HG02938 (cell line): ENCODE measurements around the gene MYBBP1A.

ENCODE experiments used
- ATAC-seq: cut with Tn5 transposase; IDR thresholded peaks from one replicate; pipeline ENCODE4 v1.9.1; 2021; ENCODE audit warnings: mild to moderate bottlenecking, moderate library complexity; ENCODE audit not compliant: unreplicated experiment

Gene MYBBP1A

DNA sequence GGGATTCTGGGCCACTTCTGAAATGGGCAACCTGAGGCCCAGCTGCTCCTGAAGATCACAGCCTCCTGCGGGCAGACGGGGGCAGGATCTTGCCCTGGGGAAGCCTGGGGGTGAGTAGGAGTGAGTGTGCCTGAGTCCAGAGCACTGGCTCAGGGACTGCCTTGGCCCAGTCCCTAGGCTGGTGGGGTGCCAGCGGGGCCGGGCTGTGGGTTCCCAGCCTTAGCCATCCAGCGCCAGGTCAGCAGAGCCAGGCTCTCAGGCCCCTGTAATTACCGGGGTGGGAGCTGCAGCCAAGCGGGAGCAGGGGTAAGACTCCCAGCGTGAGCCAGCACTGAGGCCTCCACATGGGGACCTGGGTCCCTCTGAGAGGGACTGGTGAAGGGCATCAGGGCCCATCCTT, 48.3 kb downstream of the MYBBP1A start:
- no peak for ATAC-seq

DNA sequence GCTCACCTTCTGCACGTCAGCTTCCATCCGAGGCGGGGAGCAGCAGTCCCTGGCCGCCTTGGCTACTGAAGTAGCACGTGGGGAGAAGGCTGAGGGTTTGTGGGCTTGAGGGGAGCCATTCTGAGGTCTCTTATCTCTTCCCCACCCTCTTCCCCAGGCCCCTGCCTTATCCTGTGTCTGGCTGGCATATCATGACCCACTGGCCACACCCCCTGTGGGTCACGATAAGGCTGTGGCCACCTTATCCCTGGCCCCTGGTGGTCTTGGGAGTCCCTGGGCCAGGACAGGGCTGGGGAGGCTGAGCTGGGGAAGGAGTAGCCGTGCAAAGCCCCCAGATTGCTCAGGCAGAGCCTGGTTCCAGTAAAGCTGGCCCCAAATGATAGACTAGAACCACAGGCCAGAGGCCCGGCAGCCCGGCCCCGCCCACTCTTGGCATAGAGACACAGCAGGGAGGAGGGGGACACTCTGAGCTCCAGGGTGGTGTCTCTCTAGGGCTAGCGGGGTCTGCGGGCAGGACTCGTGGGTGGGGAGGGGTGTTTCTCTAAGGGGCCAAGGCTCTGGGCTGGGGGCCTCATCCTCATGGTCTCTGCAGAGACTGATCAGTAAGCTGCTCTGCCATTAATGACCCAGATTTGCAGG, 48.9 kb downstream of the MYBBP1A start:
- ATAC-seq = no peak

DNA sequence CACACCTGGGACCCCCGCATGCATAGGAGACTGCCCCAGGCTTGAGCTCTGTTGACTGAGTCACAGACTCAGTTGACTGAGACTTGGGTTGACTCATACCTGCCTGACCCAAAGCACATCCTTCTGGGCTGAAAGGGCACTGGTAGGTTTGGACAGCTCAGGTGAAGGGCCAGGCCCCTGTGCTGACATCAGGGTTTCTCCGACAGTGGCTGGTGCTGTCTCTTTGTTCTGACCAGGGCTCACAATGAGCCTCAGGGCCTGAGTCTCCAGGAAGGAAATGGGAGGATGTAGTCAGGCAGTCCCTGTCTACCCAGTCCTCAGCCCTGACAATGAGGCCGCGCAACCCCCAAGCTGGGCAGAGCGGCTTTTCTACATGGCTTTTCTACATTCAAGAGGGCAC, 50.0 kb downstream of the MYBBP1A start:
- no peak for ATAC-seq

DNA sequence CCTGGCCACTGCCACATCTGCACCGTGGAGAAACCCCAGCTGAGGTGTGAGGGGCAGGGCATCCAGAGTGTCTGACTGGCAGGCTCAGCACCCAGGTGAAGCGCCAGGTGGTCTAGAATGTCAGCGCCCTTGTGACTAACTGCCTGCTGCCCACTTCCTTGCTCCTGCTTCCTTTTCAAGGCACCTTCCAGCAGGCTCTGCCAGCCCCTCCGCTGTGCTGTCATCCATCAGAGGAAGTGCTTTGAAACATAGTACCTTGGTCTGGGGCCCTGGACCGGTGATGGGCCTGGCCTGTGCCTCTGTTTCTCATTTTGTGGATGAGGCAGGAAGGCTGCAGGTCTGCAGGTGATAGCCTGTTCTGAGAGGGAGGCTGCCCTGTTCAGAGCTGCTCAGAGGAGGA, 51.0 kb downstream of the MYBBP1A start:
- ATAC-seq = no peak

DNA sequence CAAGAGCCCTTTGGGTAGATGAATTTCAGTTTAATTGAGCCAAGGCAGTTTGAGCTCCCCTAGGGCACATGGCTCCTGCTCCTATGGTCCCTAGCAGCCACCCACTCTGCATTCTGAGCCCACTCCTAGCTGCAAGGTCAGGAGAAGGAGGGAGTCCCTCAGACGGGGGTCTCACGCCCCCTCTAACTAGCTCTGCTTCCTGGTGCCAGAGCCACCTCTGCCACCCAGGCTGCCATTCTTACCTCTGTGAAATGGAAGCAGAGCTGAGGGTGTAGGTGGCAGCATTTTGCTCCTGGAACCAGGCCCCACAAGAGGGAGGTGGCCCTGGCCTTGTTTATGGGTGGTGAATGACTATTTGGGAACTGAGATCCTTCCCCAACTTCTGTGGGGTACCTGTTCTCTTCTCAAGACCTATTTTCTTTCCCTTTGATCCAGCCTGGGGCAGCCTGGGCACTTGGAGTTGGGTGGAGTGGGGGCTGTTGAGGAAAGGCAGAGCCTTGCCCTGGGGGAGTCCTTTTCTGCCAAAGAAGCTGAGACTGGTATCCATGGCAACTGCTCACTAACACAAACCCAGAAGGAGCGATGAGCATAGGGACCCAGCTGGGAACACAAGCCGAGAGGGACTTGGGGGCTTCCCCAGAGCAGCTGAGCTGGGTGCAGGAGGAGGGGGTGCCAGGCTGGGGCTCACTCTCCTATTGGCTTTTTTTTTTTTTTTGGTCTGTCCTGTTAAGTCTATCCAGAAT, 51.7 kb downstream of the MYBBP1A start:
- no peak for ATAC-seq

DNA sequence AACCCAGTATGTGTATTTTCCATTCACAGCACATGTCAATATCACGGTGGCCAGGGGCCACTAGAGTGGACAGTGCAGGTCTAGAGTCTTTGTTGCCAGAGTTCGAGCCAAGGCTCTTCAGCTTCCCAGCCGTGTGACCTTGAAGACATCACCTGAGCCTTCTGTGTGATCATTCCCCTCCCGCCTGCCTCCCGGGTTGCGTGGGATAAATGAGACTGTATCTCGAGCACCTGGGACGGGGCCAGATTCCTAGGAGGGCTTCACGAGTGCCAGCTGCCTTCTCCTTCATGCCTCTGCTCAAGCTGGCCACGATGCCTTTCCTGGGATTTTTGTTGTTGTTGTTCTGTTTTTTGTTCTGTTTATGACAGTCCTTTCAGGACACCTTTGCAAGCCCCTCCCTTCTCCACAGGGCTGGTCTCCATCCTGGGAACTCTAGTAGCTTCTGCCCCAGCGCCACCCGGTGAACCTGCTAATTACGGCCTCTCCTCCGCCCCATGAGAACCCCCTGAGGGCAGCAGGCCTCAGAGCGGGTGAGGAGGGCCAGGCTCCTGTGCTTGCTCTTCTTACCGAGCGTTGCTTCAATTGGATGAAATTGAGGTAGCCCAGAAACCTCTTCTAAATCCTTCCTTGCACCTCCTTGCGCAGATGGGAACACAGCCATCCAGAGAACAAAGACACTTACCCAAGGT, 52.6 kb downstream of the MYBBP1A start:
- ATAC-seq = no peak

DNA sequence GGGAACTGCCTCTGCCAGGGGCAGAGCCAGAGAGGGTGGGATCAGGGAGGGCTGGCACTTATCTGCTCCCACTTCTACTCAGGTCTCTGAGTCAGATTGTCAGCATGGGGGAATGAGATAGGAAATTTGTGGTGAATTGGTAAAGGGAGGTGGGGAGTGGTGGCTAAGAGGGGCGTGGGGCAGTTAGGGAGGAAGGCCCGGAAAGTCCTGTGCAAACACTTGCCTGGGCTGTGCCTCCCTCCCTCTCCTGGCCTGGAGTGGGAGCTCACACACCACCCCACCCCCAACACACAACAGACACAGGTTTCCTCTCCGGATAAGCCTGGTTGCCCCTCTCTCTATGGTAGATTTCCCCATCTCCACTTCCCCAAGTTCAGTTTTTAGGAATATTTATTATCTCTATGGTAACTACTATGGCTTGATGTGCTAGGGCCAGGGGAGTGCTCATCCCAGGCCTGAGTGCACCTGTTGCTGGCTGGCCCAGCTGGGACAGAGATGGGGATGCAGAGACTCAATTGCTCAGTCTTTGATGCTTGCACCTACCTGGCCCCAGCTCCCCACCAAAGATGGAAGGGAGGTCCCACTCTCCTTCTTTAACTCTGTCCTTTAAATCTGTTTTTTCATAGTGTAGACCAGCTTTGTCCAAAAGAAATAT, 53.8 kb downstream of the MYBBP1A start:
- ATAC-seq = no peak

DNA sequence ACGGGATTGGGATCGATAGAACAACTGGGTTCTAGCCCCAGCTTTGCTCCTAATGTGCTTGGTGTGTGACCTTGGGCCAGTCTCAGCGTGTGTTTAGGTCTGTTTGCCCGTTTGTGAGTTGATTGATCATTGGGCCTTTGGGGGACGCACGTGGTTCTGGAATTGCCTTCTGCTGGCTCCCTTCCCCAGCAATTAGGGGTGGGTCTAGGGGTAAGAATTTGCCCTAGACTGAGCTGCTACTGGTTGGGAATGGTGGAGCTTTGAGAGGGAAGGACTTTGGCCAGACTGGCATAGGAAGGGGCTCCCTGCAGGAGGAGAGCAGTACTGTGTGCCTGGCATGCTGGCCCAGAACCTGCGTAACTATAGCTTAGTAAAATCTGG, 55.0 kb downstream of the MYBBP1A start:
- no peak for ATAC-seq

DNA sequence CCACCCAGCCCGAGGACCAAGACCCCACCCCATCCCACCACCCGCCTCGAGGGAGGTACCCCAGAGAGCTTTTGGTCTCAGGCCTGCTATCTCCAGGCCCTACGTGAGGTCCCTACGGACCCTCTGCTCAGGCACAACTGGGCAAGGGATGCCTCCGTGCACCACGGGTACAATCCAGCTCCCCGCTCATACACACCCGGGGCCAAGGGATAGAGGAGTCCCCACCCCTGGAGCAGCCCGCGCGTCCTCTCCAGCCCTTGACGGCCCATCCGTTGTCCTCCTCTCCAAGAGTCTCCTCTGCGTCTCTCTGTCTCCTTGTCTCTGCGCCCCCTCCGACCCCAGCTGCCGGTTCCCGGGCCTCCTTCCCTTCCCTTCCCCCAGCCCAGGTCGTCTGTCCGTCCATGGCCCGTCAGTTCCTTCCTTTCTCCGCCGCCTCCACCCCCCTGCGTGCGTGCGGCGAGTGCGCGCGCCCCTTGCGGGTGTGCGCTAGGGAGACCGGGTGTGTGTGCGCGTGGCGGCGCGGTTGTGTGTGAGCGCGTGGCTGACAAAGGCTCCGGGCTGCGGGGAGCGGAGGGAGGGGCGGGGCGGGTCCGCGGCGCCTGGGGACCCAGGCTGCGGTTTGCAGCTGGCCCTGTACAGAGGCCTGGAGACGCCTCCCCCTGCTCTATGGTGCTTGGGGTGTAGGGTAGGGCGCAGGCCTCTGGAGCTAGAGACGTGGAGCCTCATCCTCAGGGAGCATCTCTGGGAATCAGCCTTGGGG, 55.6 kb downstream of the MYBBP1A start:
- no peak for ATAC-seq

DNA sequence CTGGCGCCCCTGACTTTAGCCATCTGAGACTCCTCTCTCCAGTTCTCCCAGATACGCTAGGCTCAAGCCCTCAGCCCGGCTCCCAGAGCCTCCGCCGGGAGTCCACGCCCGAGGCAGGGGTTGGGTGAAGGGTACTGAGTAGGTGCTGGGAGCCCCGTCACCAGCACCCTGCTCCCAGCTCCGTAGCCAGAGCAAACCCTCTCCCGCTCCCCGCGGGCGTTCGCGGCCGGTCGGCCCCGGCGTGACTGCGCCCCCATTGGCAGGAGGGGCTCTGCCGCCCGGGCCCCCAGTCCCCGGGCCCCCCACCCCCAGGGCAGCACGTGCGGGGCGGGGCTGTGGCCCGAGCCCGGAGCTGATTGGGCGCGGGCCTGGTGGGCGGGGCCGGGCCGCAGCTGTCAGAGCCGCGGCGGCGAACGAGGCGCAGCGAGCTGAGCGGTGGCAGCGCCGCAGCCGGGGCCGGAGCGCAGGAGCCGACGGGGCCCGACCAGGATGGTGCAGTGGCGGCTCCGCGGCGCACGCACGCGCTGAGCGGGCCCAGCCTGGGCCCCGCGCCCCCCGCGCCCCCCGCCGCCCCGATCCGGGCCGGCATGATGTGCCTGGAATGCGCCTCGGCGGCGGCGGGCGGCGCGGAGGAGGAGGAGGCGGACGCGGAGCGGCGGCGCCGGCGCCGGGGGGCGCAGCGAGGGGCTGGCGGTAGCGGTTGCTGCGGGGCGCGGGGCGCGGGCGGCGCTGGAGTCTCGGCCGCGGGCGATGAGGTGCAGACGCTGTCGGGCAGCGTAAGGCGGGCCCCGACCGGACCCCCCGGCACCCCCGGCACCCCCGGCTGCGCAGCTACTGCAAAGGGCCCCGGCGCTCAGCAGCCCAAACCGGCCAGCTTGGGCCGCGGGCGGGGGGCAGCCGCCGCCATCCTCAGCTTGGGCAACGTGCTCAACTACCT, 56.5 kb downstream of the MYBBP1A start, which contains the start of gene SPNS2:
SPNS2 (plus strand) TSS at position 421 of the 937 bp plus-strand sequence; CDS start at position 588, 167 bp downstream.
- no peak for ATAC-seq

DNA sequence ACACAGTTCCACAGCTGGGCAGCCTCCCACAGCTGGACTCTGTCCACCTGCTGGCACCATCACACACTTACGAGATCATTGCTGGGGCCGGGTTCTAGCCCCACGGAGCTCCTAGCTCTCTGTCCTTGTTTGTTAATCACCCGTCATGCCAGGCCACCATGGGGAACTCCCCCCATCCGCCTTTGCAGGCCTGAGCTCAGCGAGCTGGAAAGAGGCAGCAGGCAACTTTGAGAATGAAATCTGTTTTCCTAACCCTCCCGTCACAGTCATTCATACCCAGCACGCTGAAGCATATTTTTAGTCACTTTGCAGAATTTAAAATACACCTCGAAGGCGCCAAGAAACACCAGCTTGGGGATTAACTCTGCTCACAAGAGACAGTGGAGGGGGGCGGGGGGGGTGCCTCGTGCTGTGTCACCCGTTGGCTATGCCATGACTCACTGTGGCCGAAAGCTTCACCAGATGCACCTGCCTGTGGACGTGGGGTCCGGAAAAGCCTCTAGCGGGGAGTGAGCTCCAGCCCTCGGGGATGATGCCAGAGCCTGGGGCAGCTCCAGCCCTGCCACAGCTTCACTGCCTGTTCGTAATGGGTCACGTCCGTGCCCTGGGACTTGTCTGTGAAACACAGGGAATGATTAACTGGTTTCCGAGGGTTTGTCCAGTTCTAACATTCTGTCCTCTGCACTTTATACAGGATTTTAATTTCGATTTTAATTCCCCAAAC, 57.9 kb downstream of the MYBBP1A start:
- no peak for ATAC-seq

DNA sequence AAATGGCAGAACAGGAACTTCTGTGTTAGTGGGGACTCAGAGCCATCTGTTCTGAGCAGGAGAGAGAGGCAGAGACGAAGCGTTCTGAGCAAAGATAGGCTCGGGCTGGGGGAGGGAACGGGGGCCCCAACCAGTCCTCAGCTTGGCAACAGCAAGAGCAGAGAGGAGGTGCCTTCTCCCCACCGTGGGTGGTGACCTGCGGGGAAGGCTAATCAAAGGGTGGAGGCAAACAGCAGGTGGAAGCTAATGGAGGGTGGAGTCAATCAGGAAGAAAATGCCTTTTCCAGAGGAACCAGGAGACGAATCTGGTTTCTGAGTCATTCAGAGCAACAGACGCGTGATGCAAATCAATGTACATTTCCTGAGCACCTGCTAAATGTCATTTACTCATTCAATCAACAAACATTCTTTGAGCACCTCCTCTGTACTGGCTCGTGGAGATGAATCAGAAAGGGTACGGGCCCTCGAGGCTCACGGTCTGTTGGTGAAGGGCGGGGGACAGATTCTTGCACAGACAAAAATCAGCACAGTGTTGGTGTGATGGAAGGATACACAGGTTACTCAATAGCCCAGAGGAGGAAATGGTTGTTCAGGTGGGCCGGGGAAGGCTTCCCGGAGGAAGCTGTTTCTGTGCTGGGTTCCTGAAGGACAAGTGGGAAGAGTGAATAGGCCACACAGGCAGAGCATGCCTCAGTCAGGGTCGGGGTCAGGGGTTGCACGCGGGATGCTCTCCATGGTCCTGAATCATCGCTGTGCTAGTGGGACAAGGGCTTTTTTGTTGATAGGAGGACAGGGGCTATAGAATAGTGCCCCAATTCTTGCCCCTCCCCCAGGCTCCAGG, 62.2 kb downstream of the MYBBP1A start:
- no peak for ATAC-seq

DNA sequence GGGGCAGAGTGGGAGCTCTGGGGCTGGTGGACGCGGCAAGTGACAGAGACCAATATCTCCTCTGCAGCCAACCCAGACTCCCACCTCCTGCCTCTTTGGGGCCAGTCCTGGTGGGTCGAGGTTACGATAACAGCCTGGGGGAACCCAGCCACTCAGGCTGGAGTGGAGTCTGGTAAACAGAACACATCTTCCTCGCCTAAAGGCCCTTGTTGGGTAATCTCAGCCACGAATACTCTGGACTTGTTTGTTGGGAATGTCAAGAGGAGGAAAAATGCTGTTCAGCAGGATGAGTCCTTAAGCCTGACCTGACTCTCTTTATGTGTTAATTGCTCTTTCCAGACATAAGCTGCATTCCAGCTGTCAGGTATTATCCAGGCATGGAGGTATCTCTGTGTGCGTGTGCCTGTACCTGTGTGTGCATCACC, 64.5 kb downstream of the MYBBP1A start:
- ATAC-seq = no peak

DNA sequence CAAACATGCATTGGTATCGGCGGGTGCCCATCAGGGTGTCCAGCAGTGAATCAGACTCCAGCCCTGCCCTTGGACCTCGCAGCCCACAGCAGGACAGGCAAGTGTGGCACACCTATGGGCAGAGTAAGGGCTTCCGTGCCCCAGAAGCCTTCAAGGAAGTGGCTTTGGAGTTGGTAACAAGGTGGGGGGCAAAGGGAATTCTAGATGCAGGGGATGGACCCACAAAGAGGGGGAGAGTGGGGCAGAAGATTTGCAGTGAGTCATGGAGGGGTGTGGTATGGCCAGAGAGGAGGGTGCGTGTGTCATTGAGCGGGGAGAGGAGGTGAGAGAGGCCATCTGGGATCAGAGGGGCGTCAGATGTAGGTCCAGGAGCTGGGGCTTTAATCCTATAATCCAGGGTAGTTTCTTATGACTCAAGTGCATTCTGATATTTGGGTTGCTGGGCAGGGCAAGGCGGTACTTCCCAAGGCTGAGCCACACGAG, 65.0 kb downstream of the MYBBP1A start:
- no peak for ATAC-seq

DNA sequence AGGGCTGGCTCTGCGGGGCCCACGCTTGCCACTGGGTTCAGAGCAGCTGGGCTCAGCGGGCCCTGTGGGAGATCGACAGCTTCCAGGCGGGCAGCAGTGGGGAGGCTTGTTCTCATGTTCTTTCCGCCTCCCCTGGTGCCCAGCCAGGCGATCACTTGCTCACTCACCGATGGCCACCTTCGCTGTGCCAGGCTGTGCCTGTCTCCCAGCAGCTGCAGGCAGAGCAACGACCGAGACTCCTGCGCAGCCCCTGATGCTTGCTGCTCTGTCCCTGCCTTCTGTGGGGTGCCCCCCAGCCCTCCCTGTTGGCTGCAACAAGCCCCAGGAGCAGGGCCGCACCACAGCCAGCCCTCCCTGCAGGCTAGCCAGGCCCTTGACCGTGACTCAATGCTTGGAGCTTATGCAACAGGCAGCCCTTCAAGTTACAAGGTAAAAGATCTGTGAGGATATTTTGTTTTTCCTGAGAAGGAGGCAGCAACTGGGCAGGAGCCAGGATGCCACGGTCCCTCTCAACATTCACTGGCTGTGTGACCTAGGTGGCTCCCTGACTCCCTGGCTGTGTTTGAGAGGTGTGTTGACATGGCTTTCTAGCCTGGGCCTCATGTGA, 66.1 kb downstream of the MYBBP1A start:
- ATAC-seq = no peak
